OCI-LY1 (cell line): Measurements from ENCODE around the gene SLAMF9.

Experiments
- H2AFZ ChIP-seq: fragments of 200-600 bp; sonication (generic), shearing (Covaris generic); 2 replicates; pipeline ENCODE4 v1.6.0; 2014; ENCODE audit warnings: antibody characterized with exemption, mild to moderate bottlenecking, low read length
- H3F3A ChIP-seq: fragments of 200-600 bp; sonication (generic), shearing (Covaris generic); 2 replicates; pipeline ENCODE4 v1.6.0; 2014; ENCODE audit warnings: mild to moderate bottlenecking, antibody characterized with exemption, low read length, moderate library complexity; ENCODE audit not compliant: insufficient read depth
- H3K27ac ChIP-seq: fragments of 200-600 bp; sonication (generic); 2 replicates; pipeline ENCODE4 v1.5.1; 2014; ENCODE audit warnings: low read length, mixed run types, mild to moderate bottlenecking, low read depth; ENCODE audit not compliant: poor library complexity, severe bottlenecking
- H3K27me3 ChIP-seq: fragments of 200-600 bp; sonication (generic); 2 replicates; pipeline ENCODE4 v1.6.0; 2014; ENCODE audit warnings: antibody characterized with exemption, mild to moderate bottlenecking, low read length, moderate library complexity; ENCODE audit not compliant: insufficient read depth
- H3K36me3 ChIP-seq: fragments of 200-600 bp; sonication (generic); 2 replicates; pipeline ENCODE4 v1.6.1; 2014; ENCODE audit warnings: mild to moderate bottlenecking, antibody characterized with exemption, low read length, moderate library complexity, mixed read lengths; ENCODE audit not compliant: insufficient read depth
- H3K4me1 ChIP-seq: fragments of 200-600 bp; sonication (generic); 2 replicates; pipeline ENCODE4 v1.5.1; 2014; ENCODE audit warnings: mild to moderate bottlenecking, low read length, moderate library complexity; ENCODE audit not compliant: insufficient read depth, severe bottlenecking
- H3K4me2 ChIP-seq: fragments of 200-600 bp; sonication (generic), shearing (Covaris generic); 2 replicates; pipeline ENCODE4 v1.6.1; 2014; ENCODE audit warnings: low read length
- H3K4me3 ChIP-seq: fragments of 200-600 bp; sonication (generic); 2 replicates; pipeline ENCODE4 v1.5.1; 2014; ENCODE audit warnings: low read length, low read depth, mild to moderate bottlenecking, mixed read lengths; ENCODE audit not compliant: poor library complexity, severe bottlenecking
- H3K79me2 ChIP-seq: fragments of 200-600 bp; shearing (Covaris generic); 2 replicates; pipeline ENCODE4 v1.6.1; 2016; ENCODE audit warnings: mixed run types, low read length, mixed read lengths; ENCODE audit not compliant: insufficient read depth
- H3K9ac ChIP-seq: fragments of 200-600 bp; sonication (generic), shearing (Covaris generic); 2 replicates; pipeline ENCODE4 v1.6.1; 2014; ENCODE audit warnings: mild to moderate bottlenecking, low read length, mixed read lengths
- H3K9me2 ChIP-seq: fragments of 200-600 bp; sonication (generic), shearing (Covaris generic); 2 replicates; pipeline ENCODE4 v1.6.1; 2014; ENCODE audit warnings: low read depth, mild to moderate bottlenecking, low read length, mixed read lengths
- H3K9me3 ChIP-seq: fragments of 200-600 bp; shearing (Covaris generic); 2 replicates; pipeline ENCODE4 v1.6.1; 2014; ENCODE audit warnings: low read length, mixed read lengths
- H4K20me1 ChIP-seq: fragments of 200-600 bp; sonication (generic), shearing (Covaris generic); 2 replicates; pipeline ENCODE4 v1.6.0; 2016; ENCODE audit warnings: mild to moderate bottlenecking, low read length; ENCODE audit not compliant: insufficient read depth
- CTCF ChIP-seq: fragments of 200-600 bp; sonication (generic), shearing (Covaris generic); IDR thresholded peaks from 2 replicates; pipeline ENCODE4 v1.5.1; 2017; ENCODE audit warnings: mild to moderate bottlenecking, antibody characterized with exemption, low read length, moderate library complexity, mixed read lengths
- EZH2 ChIP-seq: fragments of 200-600 bp; sonication (generic), shearing (Covaris generic); IDR thresholded peaks from 2 replicates; pipeline ENCODE4 v1.8.0; 2017; ENCODE audit warnings: borderline replicate concordance, mixed run types, mild to moderate bottlenecking, antibody characterized with exemption, low read length, moderate library complexity, mixed read lengths

Gene SLAMF9

GRCh38 chr1:159927849-159928431, 26.1 kb downstream of the SLAMF9 start:
- no peaks in the 10 kb centered on the region for H3K9me2 ChIP-seq
- H3K27me3 ChIP-seq: peaks cover 4% of the 10 kb centered on the region; the same call in 1 of the 2 replicates
- peaks cover 29% of the 10 kb centered on the region for H3K4me1 ChIP-seq
- H3K4me2 ChIP-seq: no peak overlapping the region
- no peaks in the 10 kb centered on the region for H3K36me3 ChIP-seq
- no peak overlapping the region for H3K27ac ChIP-seq
- no peak overlapping the region for H3K9ac ChIP-seq
- no peaks in the 10 kb centered on the region for H3K79me2 ChIP-seq
- H3F3A ChIP-seq: no peaks in the 10 kb centered on the region
- no peaks in the 10 kb centered on the region for H4K20me1 ChIP-seq
- H3K9me3 ChIP-seq: no peaks in the 10 kb centered on the region
- no peak overlapping the region for H3K4me3 ChIP-seq
- no peak overlapping the region for H2AFZ ChIP-seq
- TF ChIP-seq EZH2 (no peak), CTCF (no peak)

- no peaks in the 10 kb centered on the region for H3F3A ChIP-seq
- H3K79me2 ChIP-seq: no peaks in the 10 kb centered on the region
- H3K4me2 ChIP-seq: no peak overlapping the region
- H3K4me3 ChIP-seq: no peak overlapping the region
- H3K27me3 ChIP-seq: peaks cover 4% of the 10 kb centered on the region; the same call in 1 of the 2 replicates
- no peaks in the 10 kb centered on the region for H3K36me3 ChIP-seq
- H2AFZ ChIP-seq: no peak overlapping the region
- no peaks in the 10 kb centered on the region for H3K9me3 ChIP-seq
- H3K27ac ChIP-seq: no peak overlapping the region
- H3K4me1 ChIP-seq: peaks cover 35% of the 10 kb centered on the region
- H4K20me1 ChIP-seq: no peaks in the 10 kb centered on the region
- no peaks in the 10 kb centered on the region for H3K9me2 ChIP-seq
- no peak for TF ChIP-seq CTCF
- TF ChIP-seq EZH2: no peak
- H3K9ac ChIP-seq: no peak overlapping the region
These were observed 26.7 kb downstream of the SLAMF9 start for GRCh38 chr1:159927211-159927848.

- H3K4me3 ChIP-seq: peak overlapping the region; percentile 79
- peaks cover 4% of the 10 kb centered on the region; the same call in 1 of the 2 replicates for H3K27me3 ChIP-seq
- H3F3A ChIP-seq: no peaks in the 10 kb centered on the region
- H3K36me3 ChIP-seq: peaks cover 3% of the 10 kb centered on the region; the same call in 1 of the 2 replicates
- no peak overlapping the region; the same call in 1 of the 2 replicates for H3K9ac ChIP-seq
- no peak overlapping the region for H3K27ac ChIP-seq
- H3K9me2 ChIP-seq: no peaks in the 10 kb centered on the region
- no peak for TF ChIP-seq CTCF
- TF ChIP-seq EZH2: no peak
- H3K9me3 ChIP-seq: no peaks in the 10 kb centered on the region
- peaks cover 50% of the 10 kb centered on the region for H3K4me1 ChIP-seq
- H3K79me2 ChIP-seq: no peaks in the 10 kb centered on the region
- H4K20me1 ChIP-seq: no peaks in the 10 kb centered on the region
- no peak overlapping the region for H2AFZ ChIP-seq
- H3K4me2 ChIP-seq: peak overlapping the region; percentile 84
These were observed 28.3 kb downstream of the SLAMF9 start for GRCh38 chr1:159925719-159926078.
